Endothelial cell of umbilical vein (primary cell): ENCODE measurements around the gene SOSTDC1. TPM values are rescaled to one million over a fixed set of nuclear protein-coding genes. Genes with fewer than 3 reads are reported as not detected.

Experiments used
- BruUV-seq: library from RNA; stranded (reverse); fragments of 400-500 nt; replicated peaks from 2 replicates; lab custom pipeline; 2021; lab: Mats Ljungman, UMichigan
- CTCF ChIA-PET: fragments of 300-600, 350-600 bp; sonication (Branson Sonifier 250); formaldehyde crosslinking; loops from one replicate; lab custom pipeline; 2021; ENCODE audit warnings: antibody characterized with exemption, inconsistent platforms; lab: Charles Lee
- POLR2A ChIA-PET: fragments of 300-600, 350-600 bp; sonication (Branson Sonifier 250); formaldehyde crosslinking; loops from one replicate; lab custom pipeline; 2021; ENCODE audit warnings: antibody characterized with exemption, inconsistent platforms; lab: Charles Lee
- DNase-seq: peaks from one replicate; pipeline ENCODE4 v3.0.0-alpha.2; 2011; ENCODE audit warnings: low read depth, low spot score
- FAIRE-seq: peaks from 2 replicates; lab custom pipeline; 2011; peaks lifted over from hg19 to GRCh38; lab: Jason Lieb, UNC
- H2AFZ ChIP-seq: 2 replicates; pipeline ENCODE4 v1.6.0; 2012; ENCODE audit warnings: low read depth, low read length, control low read depth, inconsistent platforms
- H3K27ac ChIP-seq: 2 replicates; pipeline ENCODE4 v1.5.1; 2011; ENCODE audit warnings: low read depth, mild to moderate bottlenecking, control low read depth, low read length, moderate library complexity; ENCODE audit not compliant: insufficient read depth
- H3K27me3 ChIP-seq, 2 experiments: 2 replicates each; pipeline versions ENCODE4 v1.6.0 to v1.6.1; 2011; ENCODE audit warnings: low read length in 2 of 2, mixed read lengths in 1 of 2; ENCODE audit not compliant: control insufficient read depth in 2 of 2, insufficient read depth in 2 of 2
- H3K36me3 ChIP-seq, 2 experiments: 2 replicates in 1 of 2; 3 replicates in 1 of 2; pipeline ENCODE4 v1.5.1; 2011; ENCODE audit warnings: low read length in 2 of 2, mild to moderate bottlenecking in 1 of 2, moderate library complexity in 1 of 2; ENCODE audit not compliant: control insufficient read depth in 2 of 2, insufficient read depth in 2 of 2; ENCODE audit errors: extremely low read depth in 1 of 2
- H3K4me1 ChIP-seq: 3 replicates; pipeline ENCODE4 v1.5.1; 2011; ENCODE audit warnings: mild to moderate bottlenecking, low read length; ENCODE audit not compliant: control insufficient read depth, insufficient read depth; ENCODE audit errors: extremely low read depth
- H3K4me2 ChIP-seq: 2 replicates; pipeline ENCODE4 v1.6.1; 2011; ENCODE audit warnings: low read length, control low read depth, mixed read lengths; ENCODE audit not compliant: insufficient read depth
- H3K4me3 ChIP-seq, 3 experiments: fragments of 200-600 bp in 1 of 3; sonication (generic), shearing (Covaris generic) in 1 of 3; replicated peaks in 1 of 3; 2 replicates each; pipeline ENCODE4 v1.5.1; 2011 to 2016; ENCODE audit warnings: control low read depth in 3 of 3, low read length in 3 of 3, mild to moderate bottlenecking in 2 of 3, inconsistent platforms in 1 of 3, low read depth in 1 of 3, moderate library complexity in 1 of 3; ENCODE audit not compliant: insufficient read depth in 1 of 3
- H3K79me2 ChIP-seq: 2 replicates; pipeline ENCODE4 v1.6.0; 2012; ENCODE audit warnings: low read length, inconsistent platforms; ENCODE audit not compliant: control insufficient read depth, insufficient read depth
- H3K9ac ChIP-seq: replicated peaks from 2 replicates; pipeline ENCODE3; 2011; ENCODE audit warnings: low read length, control low read depth; ENCODE audit not compliant: insufficient read depth; ENCODE audit errors: extremely low read depth
- H3K9me1 ChIP-seq: replicated peaks from 3 replicates; pipeline ENCODE4 v1.6.0; 2011; ENCODE audit warnings: mild to moderate bottlenecking, low read length; ENCODE audit not compliant: control insufficient read depth, insufficient read depth; ENCODE audit errors: extremely low read depth
- H3K9me3 ChIP-seq: replicated peaks from 2 replicates; pipeline ENCODE4 v1.5.1; 2012; ENCODE audit warnings: low read length, inconsistent platforms; ENCODE audit not compliant: control insufficient read depth, insufficient read depth
- H4K20me1 ChIP-seq: replicated peaks from 2 replicates; pipeline ENCODE3; 2011; ENCODE audit warnings: mild to moderate bottlenecking, low read length; ENCODE audit not compliant: control insufficient read depth, insufficient read depth; ENCODE audit errors: extremely low read depth
- EZH2 ChIP-seq: IDR thresholded peaks from 2 replicates; pipeline ENCODE4 v1.6.1; 2012; ENCODE audit warnings: borderline replicate concordance, low read depth, mild to moderate bottlenecking, moderate library complexity, low read length, inconsistent platforms; ENCODE audit not compliant: severe bottlenecking
- FOS ChIP-seq: IDR thresholded peaks from 2 replicates; pipeline ENCODE4 v1.6.1; 2011; ENCODE audit warnings: mild to moderate bottlenecking, low read length, moderate library complexity, borderline replicate concordance; ENCODE audit not compliant: insufficient read depth
- GATA2 ChIP-seq: IDR thresholded peaks from 2 replicates; pipeline ENCODE4 v1.7.0; 2011; ENCODE audit warnings: low read depth, mild to moderate bottlenecking, moderate library complexity, mixed read lengths, low read length; ENCODE audit not compliant: insufficient read length, insufficient read depth
- JUN ChIP-seq: IDR thresholded peaks from 2 replicates; pipeline ENCODE4 v1.6.1; 2011; ENCODE audit warnings: borderline replicate concordance, low read depth; ENCODE audit not compliant: insufficient read length, insufficient read depth
- MYC ChIP-seq: IDR thresholded peaks from one replicate; pipeline ENCODE4 v1.6.1; 2011; ENCODE audit warnings: mild to moderate bottlenecking, low read depth, low read length
- POLR2A ChIP-seq: IDR thresholded peaks from 2 replicates; pipeline ENCODE4 v1.6.1; 2012; ENCODE audit warnings: low read depth, mild to moderate bottlenecking, control low read depth, low read length
- POLR2AphosphoS5 ChIP-seq: IDR thresholded peaks from 2 replicates; pipeline ENCODE4 v1.6.1; 2012; ENCODE audit warnings: low read depth, mild to moderate bottlenecking, control low read depth, low read length, moderate library complexity; ENCODE audit not compliant: insufficient read depth
- dilution Hi-C: fragments of 300-500 bp; cut with MboI; formaldehyde crosslinking; loops from one replicate; pipeline ENCODE4 v1.15.0; 2019; ENCODE audit warnings: low sequenced_read_pairs; ENCODE audit not compliant: extremely low pct_ligation_motif_present
- intact Hi-C: fragments of 100-400 bp; cut with micrococcal nuclease; formaldehyde crosslinking; loops from one replicate; pipeline ENCODE4 v1.10.0; 2022
- polyA plus RNA-seq, 4 experiments: library from polyadenylated mRNA; depleted of rRNA in 3 of 4; stranded (reverse) in 3 of 4; unstranded in 1 of 4; fragments of >200 nt; gene quantifications; 2 replicates each; pipeline versions ENCODE4 v1.2.1 to v1.2.3, GENCODE V29; 2011 to 2012; ENCODE audit warnings: missing spikeins in 1 of 4
- total RNA-seq: library from RNA; stranded (reverse); gene quantifications from 2 replicates; pipeline ENCODE4 v1.2.3, GENCODE V29; 2021
- TF ChIP-seq, protein P1 (sequence below): IDR thresholded peaks from 2 replicates; pipeline ENCODE4 v1.6.1; 2011; ENCODE audit not compliant: insufficient read depth, insufficient read length
- TF ChIP-seq, protein P2 (sequence below), 2 donors: IDR thresholded peaks; 1 replicate in 1 of 2; 2 replicates in 1 of 2; pipeline ENCODE4 v1.5.1; 2011; ENCODE audit warnings: low read length in 2 of 2, mild to moderate bottlenecking in 2 of 2, moderate library complexity in 2 of 2, control low read depth in 1 of 2, inconsistent platforms in 1 of 2, low read depth in 1 of 2; ENCODE audit not compliant: insufficient read depth in 1 of 2; ENCODE audit errors: extremely low read depth in 1 of 2

Gene SOSTDC1
- total and polyA plus RNA-seq, 2 donors (not counting 3 experiments of a cell fraction or from before 2014, with no cell fraction given) = not detected

- H3K27ac ChIP-seq = no peak overlapping the region
- H3K27me3 ChIP-seq = no peaks in the 10 kb centered on the region
- H3K9me3 ChIP-seq = no peaks in the 10 kb centered on the region
- TF ChIP-seq EZH2 (no peak), GATA2 (no peak), MYC (no peak), POLR2A (no peak), POLR2AphosphoS5 (no peak), FOS (no peak), JUN (no peak)
- TF ChIP-seq, protein P1, sequence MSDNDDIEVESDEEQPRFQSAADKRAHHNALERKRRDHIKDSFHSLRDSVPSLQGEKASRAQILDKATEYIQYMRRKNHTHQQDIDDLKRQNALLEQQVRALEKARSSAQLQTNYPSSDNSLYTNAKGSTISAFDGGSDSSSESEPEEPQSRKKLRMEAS = no peak
- TF ChIP-seq, protein P2, sequence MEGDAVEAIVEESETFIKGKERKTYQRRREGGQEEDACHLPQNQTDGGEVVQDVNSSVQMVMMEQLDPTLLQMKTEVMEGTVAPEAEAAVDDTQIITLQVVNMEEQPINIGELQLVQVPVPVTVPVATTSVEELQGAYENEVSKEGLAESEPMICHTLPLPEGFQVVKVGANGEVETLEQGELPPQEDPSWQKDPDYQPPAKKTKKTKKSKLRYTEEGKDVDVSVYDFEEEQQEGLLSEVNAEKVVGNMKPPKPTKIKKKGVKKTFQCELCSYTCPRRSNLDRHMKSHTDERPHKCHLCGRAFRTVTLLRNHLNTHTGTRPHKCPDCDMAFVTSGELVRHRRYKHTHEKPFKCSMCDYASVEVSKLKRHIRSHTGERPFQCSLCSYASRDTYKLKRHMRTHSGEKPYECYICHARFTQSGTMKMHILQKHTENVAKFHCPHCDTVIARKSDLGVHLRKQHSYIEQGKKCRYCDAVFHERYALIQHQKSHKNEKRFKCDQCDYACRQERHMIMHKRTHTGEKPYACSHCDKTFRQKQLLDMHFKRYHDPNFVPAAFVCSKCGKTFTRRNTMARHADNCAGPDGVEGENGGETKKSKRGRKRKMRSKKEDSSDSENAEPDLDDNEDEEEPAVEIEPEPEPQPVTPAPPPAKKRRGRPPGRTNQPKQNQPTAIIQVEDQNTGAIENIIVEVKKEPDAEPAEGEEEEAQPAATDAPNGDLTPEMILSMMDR (IDR thresholded peaks at IDR 0.05; ENCODE audit: extremely low read depth in 1 of 2, insufficient read depth in 1 of 2, low read depth in 1 of 2, low read length in 2 of 2) = no peak
- H2AFZ ChIP-seq = no peak overlapping the region
- no peaks in the 10 kb centered on the region for H3K4me1 ChIP-seq
- no peak overlapping the region for H3K4me3 ChIP-seq
- no peaks in the 10 kb centered on the region for H3K79me2 ChIP-seq
- no peak overlapping the region for H3K9ac ChIP-seq
- CTCF ChIA-PET = interaction anchor here (0.7 kb wide), 1 partner anchor 85 kb away, joined by 3 read pairs; no protein-coding TSS in a partner anchor
- H3K36me3 ChIP-seq = no peaks in the 10 kb centered on the region
- DNase-seq (no peak), FAIRE-seq (no peak)
- no peak overlapping the region for H3K4me2 ChIP-seq
- no peaks in the 10 kb centered on the region for H4K20me1 ChIP-seq
- POLR2A ChIA-PET = no interaction called here
- dilution Hi-C loops = no loop called here
- no TSS peak for BruUV-seq
- intact Hi-C loops = no loop called here
- no peaks in the 10 kb centered on the region for H3K9me1 ChIP-seq
Observed at GRCh38 chr7:16450366-16450765, 15.2 kb downstream of the SOSTDC1 start.
